NB4 (cell line): ENCODE results near the gene FBXW8.

Experiments
- DNase-seq: peaks from one replicate; pipeline ENCODE4 v3.0.0; 2010; ENCODE audit warnings: low read depth
- H3K4me3 ChIP-seq: one replicate; pipeline ENCODE4 v1.5.1; 2011; ENCODE audit warnings: mild to moderate bottlenecking, low read depth, low read length, moderate library complexity
- MYC ChIP-seq: IDR thresholded peaks from 2 replicates; pipeline ENCODE4 v1.6.1; 2011; ENCODE audit warnings: low read depth, low read length
- POLR2A ChIP-seq: IDR thresholded peaks from 2 replicates; pipeline ENCODE4 v1.6.1; 2011; ENCODE audit warnings: mild to moderate bottlenecking; ENCODE audit not compliant: insufficient read length; ENCODE audit errors: extremely low read depth
- TF ChIP-seq, protein P1 (sequence below): IDR thresholded peaks from one replicate; pipeline ENCODE4 v1.5.1; 2012; ENCODE audit warnings: low read depth, low read length
- TF ChIP-seq, protein P2 (sequence below): IDR thresholded peaks from 2 replicates; pipeline ENCODE4 v1.6.1; 2011; ENCODE audit warnings: low read depth, low read length

Gene FBXW8

DNA sequence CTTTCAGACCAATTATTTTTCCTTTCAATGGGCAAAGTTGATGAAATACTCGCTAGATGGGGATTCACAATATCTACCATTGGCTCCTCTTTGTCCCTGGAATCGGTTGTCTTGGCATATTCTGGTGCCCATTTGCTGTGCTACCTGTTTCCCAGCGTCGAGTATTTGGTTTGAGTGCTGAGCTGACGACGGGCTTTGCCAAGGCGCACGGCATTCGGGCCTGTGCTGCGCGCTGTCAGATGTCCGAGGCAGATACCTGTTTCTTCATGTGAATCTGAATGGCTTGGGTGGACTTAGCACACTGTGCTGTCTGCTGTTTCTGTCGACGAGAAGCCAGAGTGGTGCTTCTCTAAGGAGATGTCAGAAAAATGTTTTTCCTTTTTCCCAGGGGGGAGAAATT is 107.5 kb downstream of the FBXW8 start:
- TF ChIP-seq, protein P1, sequence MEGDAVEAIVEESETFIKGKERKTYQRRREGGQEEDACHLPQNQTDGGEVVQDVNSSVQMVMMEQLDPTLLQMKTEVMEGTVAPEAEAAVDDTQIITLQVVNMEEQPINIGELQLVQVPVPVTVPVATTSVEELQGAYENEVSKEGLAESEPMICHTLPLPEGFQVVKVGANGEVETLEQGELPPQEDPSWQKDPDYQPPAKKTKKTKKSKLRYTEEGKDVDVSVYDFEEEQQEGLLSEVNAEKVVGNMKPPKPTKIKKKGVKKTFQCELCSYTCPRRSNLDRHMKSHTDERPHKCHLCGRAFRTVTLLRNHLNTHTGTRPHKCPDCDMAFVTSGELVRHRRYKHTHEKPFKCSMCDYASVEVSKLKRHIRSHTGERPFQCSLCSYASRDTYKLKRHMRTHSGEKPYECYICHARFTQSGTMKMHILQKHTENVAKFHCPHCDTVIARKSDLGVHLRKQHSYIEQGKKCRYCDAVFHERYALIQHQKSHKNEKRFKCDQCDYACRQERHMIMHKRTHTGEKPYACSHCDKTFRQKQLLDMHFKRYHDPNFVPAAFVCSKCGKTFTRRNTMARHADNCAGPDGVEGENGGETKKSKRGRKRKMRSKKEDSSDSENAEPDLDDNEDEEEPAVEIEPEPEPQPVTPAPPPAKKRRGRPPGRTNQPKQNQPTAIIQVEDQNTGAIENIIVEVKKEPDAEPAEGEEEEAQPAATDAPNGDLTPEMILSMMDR = no peak
- TF ChIP-seq POLR2A (no peak), MYC (no peak)
- TF ChIP-seq, protein P2, sequence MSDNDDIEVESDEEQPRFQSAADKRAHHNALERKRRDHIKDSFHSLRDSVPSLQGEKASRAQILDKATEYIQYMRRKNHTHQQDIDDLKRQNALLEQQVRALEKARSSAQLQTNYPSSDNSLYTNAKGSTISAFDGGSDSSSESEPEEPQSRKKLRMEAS = no peak
- no peak overlapping the region for H3K4me3 ChIP-seq
- no peak for DNase-seq

- TF ChIP-seq MYC (no peak), POLR2A (no peak)
- TF ChIP-seq, protein P2 = no peak
- TF ChIP-seq, protein P1 = no peak
- DNase-seq = no peak
- H3K4me3 ChIP-seq = no peak overlapping the region
Observed at GRCh38 chr12:117018685-117019084, 107.9 kb downstream of the FBXW8 start.

GRCh38 chr12:117019866-117020265 is 109.1 kb downstream of the FBXW8 start:
- TF ChIP-seq, protein P1 = no peak
- TF ChIP-seq POLR2A (no peak), MYC (no peak)
- TF ChIP-seq, protein P2 = no peak
- H3K4me3 ChIP-seq = no peak overlapping the region
- DNase-seq = no peak

DNA sequence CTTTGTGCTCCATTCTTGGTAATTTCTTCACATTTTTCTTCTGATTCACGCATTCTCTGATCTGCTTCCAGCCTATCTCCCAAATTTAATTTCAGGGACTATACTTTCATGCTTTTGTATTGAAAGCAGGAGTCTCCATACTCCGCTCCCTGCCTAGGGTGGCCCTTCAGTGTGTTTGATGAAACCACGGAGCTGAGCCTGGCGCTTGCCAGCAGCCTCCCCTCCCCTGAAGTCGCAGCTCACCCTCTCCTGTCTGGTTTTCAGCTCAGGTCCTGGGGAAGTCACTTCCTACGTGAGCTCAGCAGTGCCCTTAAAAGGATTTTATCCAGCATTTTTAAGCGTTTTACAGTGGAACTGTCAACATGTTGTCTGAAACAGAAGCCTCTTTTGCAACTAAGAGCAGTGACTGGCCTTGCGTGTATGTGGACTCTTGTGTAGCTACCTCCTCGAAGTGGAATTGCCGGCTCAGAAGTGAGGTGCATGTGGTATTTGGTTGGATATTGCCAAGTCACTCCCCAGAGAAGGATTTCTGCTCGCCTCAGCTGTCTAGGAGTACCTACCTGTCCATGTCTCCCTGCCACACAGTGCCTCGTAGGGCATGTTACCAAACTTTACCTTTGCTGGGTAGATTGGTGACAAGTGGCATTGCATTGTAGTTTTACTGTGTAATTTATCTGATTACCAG is 109.9 kb downstream of the FBXW8 start:
- no peak for DNase-seq
- TF ChIP-seq, protein P1 = no peak
- TF ChIP-seq, protein P2 = no peak
- TF ChIP-seq POLR2A = no peak
- no peak for TF ChIP-seq MYC
- H3K4me3 ChIP-seq = no peak overlapping the region

DNA sequence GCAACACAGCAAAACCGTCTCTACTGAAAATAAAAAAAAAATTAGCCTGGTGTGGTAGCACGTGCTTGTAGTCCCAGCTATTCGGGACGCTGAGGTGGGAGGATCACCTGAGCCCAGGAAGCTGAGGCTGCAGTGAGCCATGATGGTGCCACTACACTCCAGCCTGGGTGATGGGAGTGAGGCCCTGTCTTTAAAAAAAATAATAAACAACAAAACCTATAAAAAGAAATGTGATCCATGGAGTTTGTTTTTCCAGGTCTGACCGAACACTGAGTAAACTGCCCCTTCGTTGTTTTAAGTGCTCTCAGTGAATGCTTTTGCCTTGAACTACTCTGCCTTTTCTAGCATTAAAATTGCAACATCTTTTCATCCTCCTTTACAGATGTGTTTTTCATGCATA is 111.7 kb downstream of the FBXW8 start:
- no peak overlapping the region for H3K4me3 ChIP-seq
- no peak for DNase-seq
- TF ChIP-seq, protein P1 = no peak
- TF ChIP-seq POLR2A = no peak
- TF ChIP-seq, protein P2 = no peak
- TF ChIP-seq MYC = no peak
